ENCODE results near the gene PROSER1. TPM values are rescaled to one million over a fixed set of nuclear protein-coding genes. Genes with fewer than 3 reads are reported as not detected.

Gene PROSER1
- total RNA-seq, 1 donor from 2014 or later = 41.3 TPM

- Histone ChIP-seq H3K9me3 (no peaks in the 10 kb centered on the region), H3K4me3 (no peak overlapping the region), H3K36me3 (no peaks in the 10 kb centered on the region), H3K27ac (no peak overlapping the region), H3K27me3 (no peaks in the 10 kb centered on the region), H3K4me1 (no peaks in the 10 kb centered on the region)
- no peak for DNase-seq (ENCODE audit: extremely low spot score in 2 of 2)
- TF ChIP-seq POLR2A (IDR thresholded peaks at IDR 0.05) (no peak), CTCF (IDR thresholded peaks at IDR 0.05) (no peak), POLR2AphosphoS5 (IDR thresholded peaks at IDR 0.05; ENCODE audit: insufficient read depth in 1 of 2, low read depth in 1 of 2) (no peak)
- intact Hi-C loops (cut with DNase I) = no loop called here
These were observed 20.2 kb upstream of the PROSER1 start for GRCh38 chr13:39058040-39058439.

- TF ChIP-seq POLR2A (IDR thresholded peaks at IDR 0.05) = no peak
- TF ChIP-seq POLR2AphosphoS5 (IDR thresholded peaks at IDR 0.05; ENCODE audit: insufficient read depth in 1 of 2, low read depth in 1 of 2) = no peak
- TF ChIP-seq CTCF (IDR thresholded peaks at IDR 0.05) = no peak
- no peak for DNase-seq (ENCODE audit: extremely low spot score in 2 of 2)
- Histone ChIP-seq H3K27ac (no peak overlapping the region), H3K9me3 (no peaks in the 10 kb centered on the region), H3K4me1 (no peaks in the 10 kb centered on the region), H3K4me3 (no peak overlapping the region), H3K36me3 (no peaks in the 10 kb centered on the region), H3K27me3 (no peaks in the 10 kb centered on the region)
- intact Hi-C loops (cut with DNase I) = loop anchor here (1.0 kb wide), 1 partner anchor 77 kb away; no protein-coding TSS in a partner anchor
These were observed 18.1 kb upstream of the PROSER1 start for GRCh38 chr13:39056018-39056417.

GRCh38 chr13:39054112-39054511 is 16.2 kb upstream of the PROSER1 start:
- no peaks in the 10 kb centered on the region for H3K36me3 ChIP-seq
- no peaks in the 10 kb centered on the region for H3K9me3 ChIP-seq
- TF ChIP-seq CTCF (IDR thresholded peaks at IDR 0.05) = no peak
- no peak for TF ChIP-seq POLR2A (IDR thresholded peaks at IDR 0.05)
- TF ChIP-seq POLR2AphosphoS5 (IDR thresholded peaks at IDR 0.05; ENCODE audit: insufficient read depth in 1 of 2, low read depth in 1 of 2) = no peak
- no peak overlapping the region for H3K27ac ChIP-seq
- H3K27me3 ChIP-seq = no peaks in the 10 kb centered on the region
- intact Hi-C loops (cut with DNase I) = loop anchor here (5.0 kb wide), 1 partner anchor 563 kb away; no protein-coding TSS in a partner anchor
- no peaks in the 10 kb centered on the region for H3K4me1 ChIP-seq
- H3K4me3 ChIP-seq = no peak overlapping the region
- DNase-seq (ENCODE audit: extremely low spot score in 2 of 2) = no peak

- Histone ChIP-seq H3K9me3 (no peaks in the 10 kb centered on the region), H3K27ac (no peak overlapping the region), H3K4me1 (no peaks in the 10 kb centered on the region), H3K36me3 (no peaks in the 10 kb centered on the region), H3K27me3 (no peaks in the 10 kb centered on the region), H3K4me3 (no peak overlapping the region)
- DNase-seq (ENCODE audit: extremely low spot score in 2 of 2) = no peak
- no peak for TF ChIP-seq POLR2AphosphoS5 (IDR thresholded peaks at IDR 0.05; ENCODE audit: insufficient read depth in 1 of 2, low read depth in 1 of 2)
- TF ChIP-seq CTCF (IDR thresholded peaks at IDR 0.05) = no peak
- no peak for TF ChIP-seq POLR2A (IDR thresholded peaks at IDR 0.05)
- intact Hi-C loops (cut with DNase I) = loop anchor here (5.0 kb wide), 1 partner anchor 564 kb away; no protein-coding TSS in a partner anchor
These were observed 15.1 kb upstream of the PROSER1 start for GRCh38 chr13:39052944-39053343.

- Histone ChIP-seq H3K4me3 (no peak overlapping the region), H3K27me3 (no peaks in the 10 kb centered on the region), H3K4me1 (no peaks in the 10 kb centered on the region), H3K9me3 (no peaks in the 10 kb centered on the region), H3K27ac (no peak overlapping the region), H3K36me3 (no peaks in the 10 kb centered on the region)
- intact Hi-C loops (cut with DNase I) = loop anchor here (5.0 kb wide), 1 partner anchor 566 kb away; no protein-coding TSS in a partner anchor
- DNase-seq (ENCODE audit: extremely low spot score in 2 of 2) = no peak
- TF ChIP-seq POLR2AphosphoS5 (IDR thresholded peaks at IDR 0.05; ENCODE audit: insufficient read depth in 1 of 2, low read depth in 1 of 2) (no peak), CTCF (IDR thresholded peaks at IDR 0.05) (peak in 1 of 3 experiments; percentile 28), POLR2A (IDR thresholded peaks at IDR 0.05) (no peak)
These were observed 13.3 kb upstream of the PROSER1 start for GRCh38 chr13:39051157-39051556.

Measured in vagina (tissue), 2 donors.